IMR-90 (cell line): Measurements from ENCODE around the gene GOLGA6L2. TPM values are rescaled to one million over a fixed set of nuclear protein-coding genes. Genes with fewer than 3 reads are reported as not detected.

Source experiments
- ATAC-seq: fragments of 200-7000 bp; cut with Tn5 transposase; 2 replicates; pipeline ENCODE4 v1.9.1; 2020; ENCODE audit warnings: low read depth, mild to moderate bottlenecking, moderate library complexity
- BruUV-seq: library from RNA; stranded (reverse); fragments of 400-500 nt; replicated peaks from 2 replicates; lab custom pipeline; 2021; lab: Mats Ljungman, UMichigan
- CTCF ChIA-PET: fragments of 300-600 bp; formaldehyde crosslinking; extraction: SDS; loops from one replicate; lab custom pipeline; 2021; ENCODE audit warnings: antibody characterized with exemption; lab: Yijun Ruan, JAX
- POLR2A ChIA-PET: fragments of 300-600 bp; sonication (Branson Sonifier 250); formaldehyde crosslinking; loops from one replicate; lab custom pipeline; 2022; ENCODE audit warnings: antibody characterized with exemption; ENCODE audit not compliant: unreplicated experiment; lab: Charles Lee
- DNase-seq: peaks from one replicate; pipeline ENCODE4 v3.0.0; 2013
- H2AFZ ChIP-seq: replicated peaks from 2 replicates; pipeline ENCODE3; 2013; ENCODE audit warnings: low read length, mild to moderate bottlenecking; ENCODE audit not compliant: poor library complexity
- H2AK5ac ChIP-seq: 2 replicates; pipeline ENCODE4 v1.6.1; 2013; ENCODE audit warnings: low read depth, low read length, inconsistent platforms
- H2AK9ac ChIP-seq: replicated peaks from 2 replicates; pipeline ENCODE3; 2013; ENCODE audit warnings: mild to moderate bottlenecking, low read depth, low read length, moderate library complexity; ENCODE audit not compliant: poor library complexity
- H2BK120ac ChIP-seq: 2 replicates; pipeline ENCODE4 v1.6.1; 2013; ENCODE audit warnings: low read depth, low read length, inconsistent platforms
- H2BK15ac ChIP-seq: 3 replicates; pipeline ENCODE4 v1.6.1; 2013; ENCODE audit warnings: low read depth, low read length, inconsistent platforms
- H2BK20ac ChIP-seq: 2 replicates; pipeline ENCODE4 v1.6.1; 2013; ENCODE audit warnings: low read depth, mild to moderate bottlenecking, inconsistent platforms, low read length, moderate library complexity
- H2BK5ac ChIP-seq: 2 replicates; pipeline ENCODE4 v1.6.1; 2013; ENCODE audit warnings: mild to moderate bottlenecking, low read depth, low read length, inconsistent platforms; ENCODE audit not compliant: poor library complexity, severe bottlenecking
- H3K14ac ChIP-seq: replicated peaks from 2 replicates; pipeline ENCODE4 v1.6.1; 2013; ENCODE audit warnings: low read depth, low read length, inconsistent platforms
- H3K18ac ChIP-seq: 2 replicates; pipeline ENCODE4 v1.6.1; 2013; ENCODE audit warnings: low read depth, low read length, control low read depth
- H3K23ac ChIP-seq: 2 replicates; pipeline ENCODE4 v1.6.1; 2013; ENCODE audit warnings: low read depth, low read length, inconsistent platforms
- H3K27ac ChIP-seq: 2 replicates; pipeline ENCODE4 v1.5.1; 2013; ENCODE audit warnings: mild to moderate bottlenecking, control low read depth, low read length; ENCODE audit not compliant: insufficient read depth
- H3K27me3 ChIP-seq: 2 replicates; pipeline ENCODE4 v1.6.1; 2013; ENCODE audit warnings: low read length; ENCODE audit not compliant: control insufficient read depth, insufficient read depth
- H3K36me3 ChIP-seq: 2 replicates; pipeline ENCODE4 v1.6.1; 2013; ENCODE audit warnings: low read length, mixed read lengths; ENCODE audit not compliant: control insufficient read depth, insufficient read depth
- H3K4ac ChIP-seq: 2 replicates; pipeline ENCODE4 v1.6.1; 2013; ENCODE audit warnings: low read depth, low read length, inconsistent platforms
- H3K4me1 ChIP-seq: 2 replicates; pipeline ENCODE4 v1.6.1; 2013; ENCODE audit warnings: low read length, mixed read lengths; ENCODE audit not compliant: control insufficient read depth, insufficient read depth
- H3K4me2 ChIP-seq: 2 replicates; pipeline ENCODE4 v1.6.1; 2013; ENCODE audit warnings: low read depth, mild to moderate bottlenecking, control low read depth, low read length, moderate library complexity
- H3K4me3 ChIP-seq: 2 replicates; pipeline ENCODE4 v1.5.1; 2013; ENCODE audit warnings: low read depth, mild to moderate bottlenecking, control low read depth, low read length, moderate library complexity; ENCODE audit not compliant: insufficient read depth
- H3K56ac ChIP-seq: 2 replicates; pipeline ENCODE4 v1.6.1; 2013; ENCODE audit warnings: low read length, inconsistent platforms; ENCODE audit not compliant: insufficient read depth; ENCODE audit errors: extremely low read depth
- H3K79me1 ChIP-seq, 2 experiments: 2 replicates each; pipeline ENCODE4 v1.6.1; 2013; ENCODE audit warnings: low read length in 2 of 2, inconsistent platforms in 1 of 2, low read depth in 1 of 2
- H3K9ac ChIP-seq: 2 replicates; pipeline ENCODE4 v1.6.1; 2013; ENCODE audit warnings: low read depth, low read length, control low read depth
- H3K9me1 ChIP-seq: 2 replicates; pipeline ENCODE4 v1.6.1; 2013; ENCODE audit warnings: low read length, inconsistent platforms; ENCODE audit not compliant: insufficient read depth
- H3K9me3 ChIP-seq: 2 replicates; pipeline ENCODE4 v1.6.1; 2013; ENCODE audit warnings: low read length; ENCODE audit not compliant: control insufficient read depth, insufficient read depth
- H4K20me1 ChIP-seq: 2 replicates; pipeline ENCODE4 v1.6.1; 2013; ENCODE audit warnings: low read length, inconsistent platforms; ENCODE audit not compliant: insufficient read depth
- H4K5ac ChIP-seq: 2 replicates; pipeline ENCODE4 v1.6.1; 2013; ENCODE audit warnings: mild to moderate bottlenecking, low read depth, low read length, control low read depth
- H4K8ac ChIP-seq, 2 experiments: 2 replicates each; pipeline ENCODE4 v1.6.1; 2013; ENCODE audit warnings: low read depth in 2 of 2, low read length in 2 of 2, control low read depth in 1 of 2, inconsistent platforms in 1 of 2
- H4K91ac ChIP-seq: 2 replicates; pipeline ENCODE4 v1.6.1; 2013; ENCODE audit warnings: low read depth, low read length, inconsistent platforms; ENCODE audit not compliant: insufficient read depth
- BHLHE40 ChIP-seq: fragments of 150-350 bp; IDR thresholded peaks from 2 replicates; pipeline ENCODE4 v1.6.1; 2016; ENCODE audit warnings: mild to moderate bottlenecking, low read depth, low read length
- CEBPB ChIP-seq: IDR thresholded peaks from 2 replicates; pipeline ENCODE4 v1.6.1; 2012; ENCODE audit warnings: low read depth, low read length, improper control_type of control experiment
- CHD1 ChIP-seq: IDR thresholded peaks from 2 replicates; pipeline ENCODE4 v1.6.1; 2012; ENCODE audit warnings: low read depth, low read length, improper control_type of control experiment
- FOS ChIP-seq: fragments of 150-350 bp; IDR thresholded peaks from 2 replicates; pipeline ENCODE4 v1.6.1; 2016; ENCODE audit warnings: low read depth, low read length
- MAFK ChIP-seq: IDR thresholded peaks from 2 replicates; pipeline ENCODE4 v1.6.1; 2012; ENCODE audit warnings: low read depth, low read length, improper control_type of control experiment
- MAZ ChIP-seq: IDR thresholded peaks from 2 replicates; pipeline ENCODE4 v1.6.1; 2012; ENCODE audit warnings: low read depth, mild to moderate bottlenecking, low read length, improper control_type of control experiment, moderate library complexity, borderline replicate concordance
- MXI1 ChIP-seq: IDR thresholded peaks from 2 replicates; pipeline ENCODE4 v1.6.1; 2012; ENCODE audit warnings: low read depth, mild to moderate bottlenecking, low read length, moderate library complexity, borderline replicate concordance
- NFE2L2 ChIP-seq: fragments of 150-350 bp; IDR thresholded peaks from 2 replicates; pipeline ENCODE4 v1.6.1; 2016; ENCODE audit warnings: low read depth, mild to moderate bottlenecking, low read length
- POLR2A ChIP-seq: IDR thresholded peaks from 2 replicates; pipeline ENCODE4 v1.6.1; 2012; ENCODE audit warnings: mild to moderate bottlenecking, low read depth, low read length
- RAD21 ChIP-seq: IDR thresholded peaks from 2 replicates; pipeline ENCODE4 v1.6.1; 2012; ENCODE audit warnings: low read length, improper control_type of control experiment
- RCOR1 ChIP-seq: IDR thresholded peaks from 2 replicates; pipeline ENCODE4 v1.6.1; 2012; ENCODE audit warnings: mild to moderate bottlenecking, low read length, improper control_type of control experiment; ENCODE audit not compliant: insufficient replicate concordance
- RFX5 ChIP-seq: IDR thresholded peaks from 2 replicates; pipeline ENCODE4 v1.8.0; 2012; ENCODE audit warnings: low read depth, mild to moderate bottlenecking, low read length, moderate library complexity
- SMC3 ChIP-seq: fragments of 150-350 bp; IDR thresholded peaks from 2 replicates; pipeline ENCODE4 v1.6.1; 2016; ENCODE audit warnings: low read depth, mild to moderate bottlenecking, antibody characterized with exemption, low read length, moderate library complexity
- WGBS, 2 experiments: methylation state at CpG; one replicate each; pipeline versions ENCODE4 v1.1.5 to v1.1.7; 2013; ENCODE audit warnings: missing lambda C conversion rate in 2 of 2; ENCODE audit not compliant: insufficient read length in 1 of 2; ENCODE audit errors: extremely low coverage in 2 of 2; 5-methylcytosine and 5-hydroxymethylcytosine counted together
- dilution Hi-C: fragments of 300-500 bp; cut with HindIII; formaldehyde crosslinking; loops from one replicate; pipeline ENCODE4 v1.14.3; 2018; ENCODE audit warnings: low sequenced_read_pairs; ENCODE audit not compliant: unreplicated experiment
- in situ Hi-C: fragments of 300-500 bp; cut with MboI; formaldehyde crosslinking; loops from 3 replicates; pipeline ENCODE4 v1.14.3; 2019; ENCODE audit warnings: low sequenced_read_pairs, inconsistent platforms, mixed read lengths
- intact Hi-C: fragments of 100-400 bp; cut with micrococcal nuclease; formaldehyde crosslinking; loops from 2 replicates; pipeline ENCODE4 v1.10.0; 2022
- polyA plus RNA-seq, 3 experiments: library from polyadenylated mRNA; depleted of rRNA; stranded (reverse); fragments of >200 nt; gene quantifications; 2 replicates each; pipeline ENCODE4 v1.2.3, GENCODE V29; 2012; ENCODE audit warnings: low replicate concordance in 1 of 3
- total RNA-seq: library from RNA; depleted of rRNA; stranded (reverse); fragments of >200 nt; gene quantifications from 2 replicates; pipeline ENCODE4 v1.2.3, GENCODE V29; 2012
- TF ChIP-seq, protein P1 (sequence below): fragments of 150-350 bp; IDR thresholded peaks from 2 replicates; pipeline ENCODE4 v1.6.1; 2016; ENCODE audit warnings: low read depth, mild to moderate bottlenecking, low read length, moderate library complexity, borderline replicate concordance
- TF ChIP-seq, protein P2 (sequence below): fragments of 150-350 bp; IDR thresholded peaks from 2 replicates; pipeline ENCODE4 v1.6.1; 2017; ENCODE audit warnings: mild to moderate bottlenecking, antibody characterized with exemption, low read length, low read depth
- TF ChIP-seq, protein P3 (sequence below): conservative IDR thresholded peaks from 2 replicates; pipeline ENCODE4 v1.5.1; 2012; ENCODE audit warnings: mild to moderate bottlenecking, low read depth, low read length, improper control_type of control experiment

Gene GOLGA6L2
- total and polyA plus RNA-seq, 2 of the 4 experiments (the other 2 are of a cell fraction): not detected

DNA sequence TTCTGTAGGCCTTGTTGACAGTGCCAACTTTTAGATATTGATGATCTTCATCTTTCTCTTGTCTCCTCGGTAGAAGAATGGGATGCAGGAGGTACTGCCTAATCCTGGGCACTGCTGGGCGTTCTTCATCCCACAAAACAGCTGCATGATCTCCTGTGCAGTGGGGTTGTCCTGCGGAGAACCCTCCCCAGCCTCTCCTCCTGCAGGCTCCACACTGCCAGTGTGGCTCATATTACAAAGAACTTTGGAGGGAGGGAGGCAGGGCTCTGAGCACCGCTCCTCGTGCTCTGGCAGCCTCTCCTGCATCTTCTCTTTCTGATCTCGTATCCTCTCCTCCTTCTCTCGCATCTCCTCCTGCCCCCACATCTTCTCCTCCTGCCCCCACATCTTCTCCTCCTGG lies 7.5 kb downstream of the GOLGA6L2 start:
- no peak for TF ChIP-seq POLR2A
- no peak for TF ChIP-seq RCOR1
- TF ChIP-seq, protein P1, sequence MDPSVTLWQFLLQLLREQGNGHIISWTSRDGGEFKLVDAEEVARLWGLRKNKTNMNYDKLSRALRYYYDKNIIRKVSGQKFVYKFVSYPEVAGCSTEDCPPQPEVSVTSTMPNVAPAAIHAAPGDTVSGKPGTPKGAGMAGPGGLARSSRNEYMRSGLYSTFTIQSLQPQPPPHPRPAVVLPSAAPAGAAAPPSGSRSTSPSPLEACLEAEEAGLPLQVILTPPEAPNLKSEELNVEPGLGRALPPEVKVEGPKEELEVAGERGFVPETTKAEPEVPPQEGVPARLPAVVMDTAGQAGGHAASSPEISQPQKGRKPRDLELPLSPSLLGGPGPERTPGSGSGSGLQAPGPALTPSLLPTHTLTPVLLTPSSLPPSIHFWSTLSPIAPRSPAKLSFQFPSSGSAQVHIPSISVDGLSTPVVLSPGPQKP: no peak
- TF ChIP-seq, protein P2, sequence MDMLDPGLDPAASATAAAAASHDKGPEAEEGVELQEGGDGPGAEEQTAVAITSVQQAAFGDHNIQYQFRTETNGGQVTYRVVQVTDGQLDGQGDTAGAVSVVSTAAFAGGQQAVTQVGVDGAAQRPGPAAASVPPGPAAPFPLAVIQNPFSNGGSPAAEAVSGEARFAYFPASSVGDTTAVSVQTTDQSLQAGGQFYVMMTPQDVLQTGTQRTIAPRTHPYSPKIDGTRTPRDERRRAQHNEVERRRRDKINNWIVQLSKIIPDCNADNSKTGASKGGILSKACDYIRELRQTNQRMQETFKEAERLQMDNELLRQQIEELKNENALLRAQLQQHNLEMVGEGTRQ: no peak
- TF ChIP-seq CHD1: no peak
- no peak for TF ChIP-seq CEBPB
- no peak for TF ChIP-seq MXI1
- TF ChIP-seq, protein P3, sequence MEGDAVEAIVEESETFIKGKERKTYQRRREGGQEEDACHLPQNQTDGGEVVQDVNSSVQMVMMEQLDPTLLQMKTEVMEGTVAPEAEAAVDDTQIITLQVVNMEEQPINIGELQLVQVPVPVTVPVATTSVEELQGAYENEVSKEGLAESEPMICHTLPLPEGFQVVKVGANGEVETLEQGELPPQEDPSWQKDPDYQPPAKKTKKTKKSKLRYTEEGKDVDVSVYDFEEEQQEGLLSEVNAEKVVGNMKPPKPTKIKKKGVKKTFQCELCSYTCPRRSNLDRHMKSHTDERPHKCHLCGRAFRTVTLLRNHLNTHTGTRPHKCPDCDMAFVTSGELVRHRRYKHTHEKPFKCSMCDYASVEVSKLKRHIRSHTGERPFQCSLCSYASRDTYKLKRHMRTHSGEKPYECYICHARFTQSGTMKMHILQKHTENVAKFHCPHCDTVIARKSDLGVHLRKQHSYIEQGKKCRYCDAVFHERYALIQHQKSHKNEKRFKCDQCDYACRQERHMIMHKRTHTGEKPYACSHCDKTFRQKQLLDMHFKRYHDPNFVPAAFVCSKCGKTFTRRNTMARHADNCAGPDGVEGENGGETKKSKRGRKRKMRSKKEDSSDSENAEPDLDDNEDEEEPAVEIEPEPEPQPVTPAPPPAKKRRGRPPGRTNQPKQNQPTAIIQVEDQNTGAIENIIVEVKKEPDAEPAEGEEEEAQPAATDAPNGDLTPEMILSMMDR: no peak
- TF ChIP-seq SMC3: no peak
- no peak for TF ChIP-seq MAFK
- TF ChIP-seq NFE2L2: no peak
- no peak for TF ChIP-seq RAD21
- no peak for TF ChIP-seq RFX5
- no peak for TF ChIP-seq BHLHE40
- TF ChIP-seq MAZ: no peak
- no peak for TF ChIP-seq FOS
- Histone ChIP-seq H3K4me2 (no peak overlapping the region), H3K56ac (no peak overlapping the region), H3K27me3 (no peaks in the 10 kb centered on the region), H2AK9ac (no peak overlapping the region), H3K9ac (no peak overlapping the region), H2BK5ac (no peak overlapping the region), H3K27ac (no peak overlapping the region), H3K9me3 (peaks cover 9% of the 10 kb centered on the region; the same call in 1 of the 2 replicates), H3K36me3 (no peaks in the 10 kb centered on the region), H2BK20ac (no peak overlapping the region), H3K4me1 (no peaks in the 10 kb centered on the region), H3K9me1 (no peaks in the 10 kb centered on the region), H4K8ac (no peak overlapping the region), H2AK5ac (no peak overlapping the region), H4K5ac (no peak overlapping the region), H3K79me1 (no peaks in the 10 kb centered on the region), H4K91ac (no peak overlapping the region), H3K4me3 (no peak overlapping the region), H2BK120ac (no peak overlapping the region), H2BK15ac (no peak overlapping the region), H3K18ac (no peak overlapping the region), H3K14ac (no peak overlapping the region), H2AFZ (no peak overlapping the region), H3K4ac (no peak overlapping the region), H3K23ac (no peak overlapping the region), H4K20me1 (no peaks in the 10 kb centered on the region)
- intact Hi-C loops (no loop called here), in situ Hi-C loops (no loop called here), dilution Hi-C loops (no loop called here)
- WGBS, 2 experiments: 69% methylated on average over 2 of the region's 7 CpGs; no CpG with 5 or more reads in 1 of the 2 experiments
- no TSS peak for BruUV-seq
- ChIA-PET CTCF (no interaction called here), POLR2A (no interaction called here)
- ATAC-seq (no peak), DNase-seq (no peak)
